ENCODE data around the gene SLC5A2. TPM values are rescaled to one million over a fixed set of nuclear protein-coding genes. Genes with fewer than 3 reads are reported as not detected.

The SLC5A2 gene
- total and polyA plus RNA-seq, 2 of the 13 experiments (the other 11 are each of a cell fraction or from before 2014, with no cell fraction given): 0.24 to 0.97 TPM

DNA sequence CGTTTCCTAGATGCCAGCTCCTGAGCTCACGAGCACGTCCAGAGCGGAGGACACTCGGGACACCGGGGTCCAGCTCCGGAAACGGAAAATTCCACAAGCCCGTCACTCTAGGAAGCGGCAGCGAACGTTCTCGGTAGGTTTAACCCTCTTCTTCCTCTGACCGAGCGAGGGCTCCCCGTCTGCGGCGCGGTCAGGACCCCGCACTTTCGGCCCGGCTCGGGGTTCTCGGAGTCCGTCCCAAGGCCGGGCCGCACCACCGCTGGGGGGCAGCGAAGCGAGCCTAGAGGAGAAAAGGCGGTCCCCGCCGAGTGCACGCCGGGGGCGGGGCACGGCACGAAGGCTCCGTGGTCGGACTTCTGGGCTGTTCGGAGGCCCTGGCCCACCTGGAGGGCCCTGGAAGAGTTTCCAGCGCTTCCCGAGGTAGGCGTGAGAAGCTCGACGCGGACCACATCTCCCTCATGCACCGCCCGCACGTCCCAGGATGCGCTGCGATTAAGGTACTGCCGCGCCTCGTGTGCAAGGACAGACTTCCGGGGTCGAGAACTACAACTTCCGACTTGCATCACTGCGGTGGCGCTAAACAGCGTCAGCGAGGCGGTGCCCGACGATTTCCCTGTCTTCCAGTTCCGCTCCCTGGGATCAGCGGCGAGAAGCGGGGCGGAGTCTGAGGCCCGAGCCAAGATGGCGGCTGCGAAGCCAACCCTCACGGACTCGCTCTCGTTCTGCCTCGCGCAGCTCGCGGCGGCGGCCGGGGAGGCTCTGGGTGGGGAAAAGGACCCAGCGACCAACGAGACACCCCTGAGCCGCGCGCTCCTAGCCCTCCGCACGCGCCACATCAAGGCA lies 23.9 kb upstream of the SLC5A2 start, which contains the start of gene ARMC5 (continued):
- TF ChIP-seq, protein P1, sequence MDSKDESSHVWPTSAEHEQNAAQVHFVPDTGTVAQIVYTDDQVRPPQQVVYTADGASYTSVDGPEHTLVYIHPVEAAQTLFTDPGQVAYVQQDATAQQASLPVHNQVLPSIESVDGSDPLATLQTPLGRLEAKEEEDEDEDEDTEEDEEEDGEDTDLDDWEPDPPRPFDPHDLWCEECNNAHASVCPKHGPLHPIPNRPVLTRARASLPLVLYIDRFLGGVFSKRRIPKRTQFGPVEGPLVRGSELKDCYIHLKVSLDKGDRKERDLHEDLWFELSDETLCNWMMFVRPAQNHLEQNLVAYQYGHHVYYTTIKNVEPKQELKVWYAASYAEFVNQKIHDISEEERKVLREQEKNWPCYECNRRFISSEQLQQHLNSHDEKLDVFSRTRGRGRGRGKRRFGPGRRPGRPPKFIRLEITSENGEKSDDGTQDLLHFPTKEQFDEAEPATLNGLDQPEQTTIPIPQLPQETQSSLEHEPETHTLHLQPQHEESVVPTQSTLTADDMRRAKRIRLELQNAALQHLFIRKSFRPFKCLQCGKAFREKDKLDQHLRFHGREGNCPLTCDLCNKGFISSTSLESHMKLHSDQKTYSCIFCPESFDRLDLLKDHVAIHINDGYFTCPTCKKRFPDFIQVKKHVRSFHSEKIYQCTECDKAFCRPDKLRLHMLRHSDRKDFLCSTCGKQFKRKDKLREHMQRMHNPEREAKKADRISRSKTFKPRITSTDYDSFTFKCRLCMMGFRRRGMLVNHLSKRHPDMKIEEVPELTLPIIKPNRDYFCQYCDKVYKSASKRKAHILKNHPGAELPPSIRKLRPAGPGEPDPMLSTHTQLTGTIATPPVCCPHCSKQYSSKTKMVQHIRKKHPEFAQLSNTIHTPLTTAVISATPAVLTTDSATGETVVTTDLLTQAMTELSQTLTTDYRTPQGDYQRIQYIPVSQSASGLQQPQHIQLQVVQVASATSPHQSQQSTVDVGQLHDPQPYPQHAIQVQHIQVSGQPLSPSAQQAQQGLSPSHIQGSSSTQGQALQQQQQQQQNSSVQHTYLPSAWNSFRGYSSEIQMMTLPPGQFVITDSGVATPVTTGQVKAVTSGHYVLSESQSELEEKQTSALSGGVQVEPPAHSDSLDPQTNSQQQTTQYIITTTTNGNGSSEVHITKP (CRISPR knock-in tag; IDR thresholded peaks at IDR 0.05; ENCODE audit: low read depth): no peak
- TF ChIP-seq HOXD1 (CRISPR knock-in tag; IDR thresholded peaks at IDR 0.05) (0 out of 2 replicates have a peak, but pooled peaks have one; percentile 59), ATF7 (IDR thresholded peaks at IDR 0.05) (no peak), ATF7 (CRISPR knock-in tag; IDR thresholded peaks at IDR 0.05) (peak; percentile 76), YY1 (IDR thresholded peaks at IDR 0.05; ENCODE audit: insufficient read depth, insufficient replicate concordance, low read depth, low read length) (peak; percentile 98), MBNL3 (CRISPR knock-in tag; conservative IDR thresholded peaks at IDR 0.05) (no peak), ESRRA (CRISPR knock-in tag; IDR thresholded peaks at IDR 0.05; ENCODE audit: low read depth) (no peak), ZNF768 (CRISPR knock-in tag; IDR thresholded peaks at IDR 0.05) (peak; percentile 54), ZNF530 (CRISPR knock-in tag; IDR thresholded peaks at IDR 0.05; ENCODE audit: low read depth) (no peak), ZNF567 (CRISPR knock-in tag; IDR thresholded peaks at IDR 0.05; ENCODE audit: borderline replicate concordance) (peak; percentile 56; the same call in 1 of the 2 replicates), PRMT3 (CRISPR knock-in tag; IDR thresholded peaks at IDR 0.05; ENCODE audit: borderline replicate concordance, low read depth) (no peak)
- TF ChIP-seq, protein P2, sequence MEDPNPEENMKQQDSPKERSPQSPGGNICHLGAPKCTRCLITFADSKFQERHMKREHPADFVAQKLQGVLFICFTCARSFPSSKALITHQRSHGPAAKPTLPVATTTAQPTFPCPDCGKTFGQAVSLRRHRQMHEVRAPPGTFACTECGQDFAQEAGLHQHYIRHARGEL (CRISPR knock-in tag; IDR thresholded peaks at IDR 0.05): peak; percentile 89; the same call in 1 of the 2 replicates
- TF ChIP-seq, protein P3, sequence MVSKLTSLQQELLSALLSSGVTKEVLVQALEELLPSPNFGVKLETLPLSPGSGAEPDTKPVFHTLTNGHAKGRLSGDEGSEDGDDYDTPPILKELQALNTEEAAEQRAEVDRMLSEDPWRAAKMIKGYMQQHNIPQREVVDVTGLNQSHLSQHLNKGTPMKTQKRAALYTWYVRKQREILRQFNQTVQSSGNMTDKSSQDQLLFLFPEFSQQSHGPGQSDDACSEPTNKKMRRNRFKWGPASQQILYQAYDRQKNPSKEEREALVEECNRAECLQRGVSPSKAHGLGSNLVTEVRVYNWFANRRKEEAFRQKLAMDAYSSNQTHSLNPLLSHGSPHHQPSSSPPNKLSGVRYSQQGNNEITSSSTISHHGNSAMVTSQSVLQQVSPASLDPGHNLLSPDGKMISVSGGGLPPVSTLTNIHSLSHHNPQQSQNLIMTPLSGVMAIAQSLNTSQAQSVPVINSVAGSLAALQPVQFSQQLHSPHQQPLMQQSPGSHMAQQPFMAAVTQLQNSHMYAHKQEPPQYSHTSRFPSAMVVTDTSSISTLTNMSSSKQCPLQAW (CRISPR knock-in tag; IDR thresholded peaks at IDR 0.05): peak; percentile 89
- TF ChIP-seq, protein P4, sequence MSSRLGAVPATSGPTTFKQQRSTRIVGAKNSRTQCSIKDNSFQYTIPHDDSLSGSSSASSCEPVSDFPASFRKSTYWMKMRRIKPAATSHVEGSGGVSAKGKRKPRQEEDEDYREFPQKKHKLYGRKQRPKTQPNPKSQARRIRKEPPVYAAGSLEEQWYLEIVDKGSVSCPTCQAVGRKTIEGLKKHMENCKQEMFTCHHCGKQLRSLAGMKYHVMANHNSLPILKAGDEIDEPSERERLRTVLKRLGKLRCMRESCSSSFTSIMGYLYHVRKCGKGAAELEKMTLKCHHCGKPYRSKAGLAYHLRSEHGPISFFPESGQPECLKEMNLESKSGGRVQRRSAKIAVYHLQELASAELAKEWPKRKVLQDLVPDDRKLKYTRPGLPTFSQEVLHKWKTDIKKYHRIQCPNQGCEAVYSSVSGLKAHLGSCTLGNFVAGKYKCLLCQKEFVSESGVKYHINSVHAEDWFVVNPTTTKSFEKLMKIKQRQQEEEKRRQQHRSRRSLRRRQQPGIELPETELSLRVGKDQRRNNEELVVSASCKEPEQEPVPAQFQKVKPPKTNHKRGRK (CRISPR knock-in tag; IDR thresholded peaks at IDR 0.05): no peak
- TF ChIP-seq, protein P5, sequence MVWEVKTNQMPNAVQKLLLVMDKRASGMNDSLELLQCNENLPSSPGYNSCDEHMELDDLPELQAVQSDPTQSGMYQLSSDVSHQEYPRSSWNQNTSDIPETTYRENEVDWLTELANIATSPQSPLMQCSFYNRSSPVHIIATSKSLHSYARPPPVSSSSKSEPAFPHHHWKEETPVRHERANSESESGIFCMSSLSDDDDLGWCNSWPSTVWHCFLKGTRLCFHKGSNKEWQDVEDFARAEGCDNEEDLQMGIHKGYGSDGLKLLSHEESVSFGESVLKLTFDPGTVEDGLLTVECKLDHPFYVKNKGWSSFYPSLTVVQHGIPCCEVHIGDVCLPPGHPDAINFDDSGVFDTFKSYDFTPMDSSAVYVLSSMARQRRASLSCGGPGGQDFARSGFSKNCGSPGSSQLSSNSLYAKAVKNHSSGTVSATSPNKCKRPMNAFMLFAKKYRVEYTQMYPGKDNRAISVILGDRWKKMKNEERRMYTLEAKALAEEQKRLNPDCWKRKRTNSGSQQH (CRISPR knock-in tag; IDR thresholded peaks at IDR 0.05; ENCODE audit: low read depth): 0 out of 2 replicates have a peak, but pooled peaks have one; percentile 76
- TF ChIP-seq, protein P6, sequence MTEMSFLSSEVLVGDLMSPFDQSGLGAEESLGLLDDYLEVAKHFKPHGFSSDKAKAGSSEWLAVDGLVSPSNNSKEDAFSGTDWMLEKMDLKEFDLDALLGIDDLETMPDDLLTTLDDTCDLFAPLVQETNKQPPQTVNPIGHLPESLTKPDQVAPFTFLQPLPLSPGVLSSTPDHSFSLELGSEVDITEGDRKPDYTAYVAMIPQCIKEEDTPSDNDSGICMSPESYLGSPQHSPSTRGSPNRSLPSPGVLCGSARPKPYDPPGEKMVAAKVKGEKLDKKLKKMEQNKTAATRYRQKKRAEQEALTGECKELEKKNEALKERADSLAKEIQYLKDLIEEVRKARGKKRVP (CRISPR knock-in tag; IDR thresholded peaks at IDR 0.05): peak in 1 of 2 experiments; percentile 94; a peak in 2 of 4 replicates
- TF ChIP-seq, protein P7, sequence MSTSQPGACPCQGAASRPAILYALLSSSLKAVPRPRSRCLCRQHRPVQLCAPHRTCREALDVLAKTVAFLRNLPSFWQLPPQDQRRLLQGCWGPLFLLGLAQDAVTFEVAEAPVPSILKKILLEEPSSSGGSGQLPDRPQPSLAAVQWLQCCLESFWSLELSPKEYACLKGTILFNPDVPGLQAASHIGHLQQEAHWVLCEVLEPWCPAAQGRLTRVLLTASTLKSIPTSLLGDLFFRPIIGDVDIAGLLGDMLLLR (CRISPR knock-in tag; IDR thresholded peaks at IDR 0.05): peak; percentile 89; the same call in 1 of the 2 replicates
